HL-60 (cell line): ENCODE measurements around the gene LRMDA.

Source experiments
- POLR2AphosphoS5 ChIP-seq: IDR thresholded peaks from 2 replicates; pipeline ENCODE4 v1.6.1; 2012; ENCODE audit warnings: low read depth
- REST ChIP-seq: IDR thresholded peaks from 2 replicates; pipeline ENCODE4 v1.6.1; 2012; ENCODE audit warnings: low read depth; ENCODE audit not compliant: insufficient replicate concordance
- TF ChIP-seq, protein P1 (sequence below): IDR thresholded peaks from one replicate; pipeline ENCODE4 v1.5.1; 2011; ENCODE audit warnings: low read length, control low read depth, inconsistent platforms; ENCODE audit not compliant: insufficient read depth

DNA sequence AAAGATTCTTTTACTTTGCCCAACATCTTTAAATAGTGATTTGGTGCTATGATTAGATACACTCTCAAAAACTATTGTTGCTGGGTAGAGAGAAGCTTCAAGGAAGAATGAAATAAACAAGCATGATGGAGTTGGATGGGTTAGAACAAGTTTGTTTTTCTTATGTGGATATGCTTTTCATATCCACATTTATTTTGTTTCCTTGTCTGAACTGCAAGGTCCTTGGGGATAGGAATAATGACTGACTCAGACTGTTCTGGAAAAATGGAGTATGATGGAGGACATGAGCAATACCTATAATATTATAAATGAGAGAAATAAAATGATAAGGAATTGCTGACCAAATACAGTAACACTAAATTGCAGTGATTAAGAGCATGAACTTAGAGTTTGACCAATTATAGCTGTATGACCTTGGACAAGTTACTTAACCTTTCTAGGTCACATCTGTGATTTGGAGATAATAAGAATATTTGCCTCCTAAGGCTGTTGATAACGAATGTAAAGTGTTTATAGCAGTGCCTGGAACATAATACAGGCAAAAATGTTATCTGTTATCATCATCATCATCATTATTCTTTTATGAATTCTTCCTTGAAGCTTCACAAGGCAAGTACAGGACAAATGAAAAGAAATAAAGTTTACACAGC is 847.5 kb downstream of the LRMDA start:
- no peak for TF ChIP-seq REST
- TF ChIP-seq, protein P1, sequence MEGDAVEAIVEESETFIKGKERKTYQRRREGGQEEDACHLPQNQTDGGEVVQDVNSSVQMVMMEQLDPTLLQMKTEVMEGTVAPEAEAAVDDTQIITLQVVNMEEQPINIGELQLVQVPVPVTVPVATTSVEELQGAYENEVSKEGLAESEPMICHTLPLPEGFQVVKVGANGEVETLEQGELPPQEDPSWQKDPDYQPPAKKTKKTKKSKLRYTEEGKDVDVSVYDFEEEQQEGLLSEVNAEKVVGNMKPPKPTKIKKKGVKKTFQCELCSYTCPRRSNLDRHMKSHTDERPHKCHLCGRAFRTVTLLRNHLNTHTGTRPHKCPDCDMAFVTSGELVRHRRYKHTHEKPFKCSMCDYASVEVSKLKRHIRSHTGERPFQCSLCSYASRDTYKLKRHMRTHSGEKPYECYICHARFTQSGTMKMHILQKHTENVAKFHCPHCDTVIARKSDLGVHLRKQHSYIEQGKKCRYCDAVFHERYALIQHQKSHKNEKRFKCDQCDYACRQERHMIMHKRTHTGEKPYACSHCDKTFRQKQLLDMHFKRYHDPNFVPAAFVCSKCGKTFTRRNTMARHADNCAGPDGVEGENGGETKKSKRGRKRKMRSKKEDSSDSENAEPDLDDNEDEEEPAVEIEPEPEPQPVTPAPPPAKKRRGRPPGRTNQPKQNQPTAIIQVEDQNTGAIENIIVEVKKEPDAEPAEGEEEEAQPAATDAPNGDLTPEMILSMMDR, result no peak
- no peak for TF ChIP-seq POLR2AphosphoS5
